NCI-H2171 (cell line): ENCODE data around the gene NOM1.

Experiments used
- DNase-seq: peaks from one replicate; lab custom pipeline; 2025; lab: John Stamatoyannopoulos, UW

NOM1 gene

DNA sequence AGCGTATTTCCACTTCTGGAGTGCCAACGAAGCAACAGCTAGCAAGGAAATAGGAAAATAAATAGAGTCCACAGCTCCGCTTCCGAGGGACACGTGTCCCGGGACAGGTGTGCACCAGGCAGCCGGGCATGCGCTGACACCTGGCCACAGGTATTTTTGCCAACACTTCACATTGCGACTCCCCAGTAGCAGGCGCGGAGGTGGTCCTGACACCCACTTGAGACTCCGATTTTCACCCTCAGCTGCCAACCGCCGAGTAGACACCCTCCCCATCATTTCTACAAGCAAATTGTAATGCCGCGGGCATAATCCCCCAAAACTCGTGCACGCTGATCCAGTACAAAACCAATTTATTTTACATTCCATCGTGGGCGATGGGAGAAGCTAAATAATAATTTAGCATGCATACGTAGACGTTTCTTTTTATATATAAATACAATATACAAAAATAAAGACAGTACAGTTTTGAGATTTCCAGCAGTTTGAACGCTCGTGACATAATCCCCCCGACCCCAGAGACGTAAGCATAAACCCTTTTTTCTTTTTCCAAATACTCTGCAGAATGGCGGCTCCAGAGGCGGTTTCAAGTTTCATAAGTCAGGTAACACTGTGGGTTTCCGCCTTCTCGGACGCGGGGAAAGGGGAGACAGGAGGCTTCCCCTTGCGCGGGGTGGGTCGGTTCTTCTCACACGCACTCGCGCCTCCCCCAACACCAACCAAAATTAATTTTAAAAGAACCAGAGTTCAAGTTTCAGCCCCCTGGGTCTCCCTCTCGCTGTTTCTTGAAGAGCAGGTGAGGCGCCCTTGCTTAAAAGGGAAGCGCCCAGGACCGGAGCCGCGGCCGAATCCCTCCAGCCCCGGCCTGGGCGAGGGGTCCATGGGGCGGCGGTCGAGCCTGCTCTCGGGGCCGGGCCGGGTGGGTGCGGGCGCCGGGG, 55.3 kb downstream of the NOM1 start:
- DNase-seq = no peak

DNA sequence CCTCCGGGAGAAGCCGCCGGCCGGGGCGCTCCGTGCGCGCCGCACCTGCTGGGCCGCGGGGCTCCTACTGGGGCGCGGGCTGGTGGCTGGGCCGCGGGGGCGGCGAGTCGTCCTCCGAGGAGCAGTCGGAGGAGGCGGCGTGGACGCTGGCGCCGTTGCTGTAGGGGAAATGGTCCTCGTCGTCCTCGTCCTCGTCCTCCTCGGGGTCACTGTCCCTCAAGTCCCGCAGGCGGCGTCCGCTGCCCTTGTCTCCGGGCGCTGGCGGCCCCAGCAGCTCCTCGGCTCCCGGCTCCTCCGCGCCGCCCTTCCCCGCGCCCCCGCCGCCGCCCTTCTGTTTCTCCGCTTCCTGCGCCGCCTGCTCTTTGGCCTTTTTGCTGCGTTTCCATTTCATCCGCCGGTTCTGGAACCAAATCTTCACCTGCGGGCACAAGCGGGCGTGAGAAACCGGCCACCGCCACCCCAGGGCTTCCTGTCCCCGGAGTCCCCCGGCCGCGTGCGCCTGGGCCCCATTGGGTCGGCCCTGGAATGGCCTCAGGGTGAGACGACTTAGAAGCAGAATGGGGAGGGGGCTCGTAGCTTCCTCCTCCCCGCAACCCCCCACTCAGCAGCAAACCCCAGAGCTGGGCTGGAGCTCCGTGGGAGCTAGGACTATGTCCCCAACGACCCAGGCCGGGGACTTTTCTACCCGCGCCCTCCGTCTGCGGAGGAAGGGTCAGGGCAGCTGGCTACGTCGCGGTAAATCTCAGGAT, 56.1 kb downstream of the NOM1 start:
- no peak for DNase-seq

DNA sequence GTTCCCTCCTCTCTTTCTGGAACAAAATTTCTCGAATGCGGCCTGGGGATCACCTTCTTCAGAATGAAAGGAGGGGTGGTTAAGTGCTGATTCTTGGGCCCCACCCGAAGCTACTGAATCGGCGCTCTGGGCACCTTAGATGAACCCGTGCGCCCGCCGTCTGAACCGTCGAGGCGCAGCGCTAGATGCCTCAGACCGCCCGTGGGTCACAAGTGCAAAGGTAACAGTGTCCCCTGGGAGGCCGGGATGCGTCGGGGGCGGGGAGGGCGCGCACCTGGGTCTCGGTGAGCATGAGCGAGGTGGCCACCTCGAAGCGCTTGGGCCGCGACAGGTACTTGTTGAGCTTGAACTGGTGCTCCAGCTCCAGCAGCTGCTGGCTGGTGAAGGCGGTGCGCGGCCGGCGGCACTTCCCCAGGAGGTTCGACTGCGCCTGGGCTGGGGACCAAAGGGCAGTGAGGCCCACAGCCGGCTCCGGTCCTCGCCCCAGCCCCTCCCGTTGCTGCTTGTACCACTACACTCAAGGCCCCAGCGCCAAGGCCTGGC, 56.8 kb downstream of the NOM1 start:
- DNase-seq = no peak

DNA sequence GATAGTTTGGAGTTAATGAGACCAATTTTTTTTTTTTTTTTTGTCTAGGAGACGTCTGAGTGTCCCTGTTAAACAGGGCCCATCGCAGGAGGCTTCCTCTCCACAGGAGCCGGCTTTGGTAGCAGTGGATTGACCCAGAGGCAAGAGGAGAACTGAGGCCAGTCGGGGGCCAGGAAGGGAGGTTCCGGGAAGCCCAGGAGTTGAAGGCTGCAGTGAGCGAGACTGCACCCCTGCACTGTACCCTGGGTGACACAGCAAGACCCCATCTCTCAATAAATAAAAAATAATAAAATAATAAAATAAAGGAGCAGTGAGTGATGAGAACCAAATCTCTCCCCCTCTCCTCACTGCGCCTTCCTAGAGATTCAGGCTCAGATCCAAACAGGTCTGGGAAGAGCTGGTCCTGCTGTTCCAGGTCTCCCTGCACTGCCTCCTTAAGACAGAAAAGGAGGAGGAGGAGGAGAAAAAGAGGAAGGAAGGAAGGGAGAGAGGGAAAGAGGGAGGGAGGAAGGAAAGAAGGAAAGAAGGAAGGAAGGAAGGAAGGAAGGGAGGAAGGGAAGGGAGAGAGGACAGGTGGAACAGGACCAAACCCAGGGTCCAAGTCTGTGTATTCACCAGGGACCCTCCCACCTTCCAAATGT, 57.4 kb downstream of the NOM1 start:
- DNase-seq = no peak

DNA sequence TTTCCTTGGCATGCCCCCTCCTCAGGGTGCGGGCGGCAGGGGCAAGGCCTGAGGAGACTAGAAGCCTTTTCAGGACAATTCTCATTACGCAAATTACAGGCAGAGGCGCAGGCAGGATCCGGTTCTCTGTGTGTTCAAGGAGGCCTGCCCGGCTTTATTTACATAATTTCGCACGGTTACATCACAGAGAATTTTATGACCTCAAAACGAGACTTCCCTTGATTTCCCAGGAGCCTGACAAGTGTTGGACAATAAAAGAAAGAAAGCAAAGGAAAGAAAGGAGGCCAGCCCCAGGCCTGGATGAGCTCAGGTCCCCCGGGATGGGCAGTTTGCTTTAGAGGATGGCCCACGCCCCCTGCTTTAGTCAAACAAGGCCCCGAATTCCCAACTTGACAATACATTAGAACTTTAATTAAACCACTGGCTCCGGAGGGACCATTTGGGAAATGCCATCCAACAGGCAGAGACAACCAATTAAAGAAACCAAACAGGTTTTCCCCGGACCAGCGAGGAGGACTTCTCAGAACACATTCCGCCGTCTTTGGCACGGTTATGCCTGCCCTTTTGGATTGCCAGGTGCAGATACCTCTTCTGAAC, 58.1 kb downstream of the NOM1 start:
- no peak for DNase-seq

DNA sequence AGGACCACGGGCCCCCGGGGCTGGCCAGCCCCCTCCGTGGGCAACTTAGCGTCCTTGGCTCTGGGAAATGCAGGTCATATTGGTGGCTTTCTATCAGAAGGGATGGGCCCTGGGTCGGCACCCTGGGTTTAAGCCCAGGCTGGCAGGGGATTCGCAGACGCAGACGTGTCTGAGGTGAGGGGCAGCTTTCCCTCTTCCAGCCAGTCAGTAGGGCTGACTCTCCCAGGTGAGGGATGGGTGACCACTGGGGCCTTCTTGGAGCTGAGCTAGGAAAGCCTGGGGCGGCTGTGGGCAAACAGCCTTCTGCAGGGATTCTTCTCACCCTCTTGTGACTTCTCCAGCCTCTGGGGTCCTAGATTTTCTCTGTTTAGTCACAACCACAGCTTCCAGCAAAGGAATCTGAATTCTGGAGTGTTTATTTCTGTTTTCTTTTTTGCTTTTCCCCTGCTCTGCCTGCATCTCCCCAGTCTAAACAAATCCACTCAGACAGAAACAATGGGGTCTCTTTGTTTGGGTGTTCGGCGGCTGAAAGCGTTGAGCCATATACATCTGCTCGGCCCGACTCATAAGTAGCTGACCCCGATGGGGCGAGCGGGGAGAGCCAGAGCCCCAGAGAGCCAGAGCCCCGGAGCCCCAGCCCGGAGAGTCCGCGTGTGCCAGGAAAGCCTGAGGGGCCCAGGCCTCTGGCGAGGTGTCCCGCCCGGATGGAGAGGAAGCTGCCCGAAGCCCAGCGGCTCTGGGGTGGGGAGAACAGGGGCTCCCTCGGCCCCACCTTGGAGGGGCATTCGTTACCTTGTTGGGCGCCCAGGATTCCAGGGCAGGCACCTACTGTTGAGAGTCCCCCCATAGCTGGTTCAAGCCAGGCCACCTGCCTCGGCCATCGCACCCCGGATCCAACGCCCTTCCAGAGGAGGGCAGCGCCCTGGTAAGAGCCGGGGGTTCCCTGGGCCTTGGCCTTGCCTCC, 59.0 kb downstream of the NOM1 start:
- no peak for DNase-seq

DNA sequence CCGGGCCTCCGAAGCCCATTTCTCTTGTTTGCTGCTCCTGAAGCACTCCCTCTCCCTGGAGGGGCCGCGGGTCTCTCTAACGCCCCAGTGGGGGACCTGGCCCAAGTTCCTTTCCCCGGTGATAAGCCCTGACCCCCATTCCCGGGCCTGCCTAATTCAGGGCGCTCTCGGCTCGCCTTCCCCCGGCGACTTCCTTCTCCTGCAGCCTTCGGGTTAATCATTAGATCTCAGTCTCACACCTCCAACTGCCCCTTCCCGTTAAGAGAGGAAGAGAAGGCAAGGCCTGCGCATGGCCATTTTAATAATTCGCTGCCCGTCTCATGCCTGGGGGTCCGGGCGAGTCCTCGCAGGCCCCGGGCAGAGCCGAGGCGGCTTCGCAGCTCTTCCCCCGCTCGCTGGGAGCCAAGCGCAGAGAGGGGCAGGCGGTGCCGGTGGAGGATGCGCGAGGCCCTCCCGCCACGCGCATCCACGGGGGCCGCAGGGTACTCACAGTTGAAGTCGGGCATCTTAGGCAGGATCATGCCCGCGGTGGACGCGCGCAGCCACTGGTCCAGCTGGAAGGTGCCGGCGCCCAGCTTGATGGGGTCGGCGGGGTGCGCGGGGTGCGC, 59.8 kb downstream of the NOM1 start:
- no peak for DNase-seq

DNA sequence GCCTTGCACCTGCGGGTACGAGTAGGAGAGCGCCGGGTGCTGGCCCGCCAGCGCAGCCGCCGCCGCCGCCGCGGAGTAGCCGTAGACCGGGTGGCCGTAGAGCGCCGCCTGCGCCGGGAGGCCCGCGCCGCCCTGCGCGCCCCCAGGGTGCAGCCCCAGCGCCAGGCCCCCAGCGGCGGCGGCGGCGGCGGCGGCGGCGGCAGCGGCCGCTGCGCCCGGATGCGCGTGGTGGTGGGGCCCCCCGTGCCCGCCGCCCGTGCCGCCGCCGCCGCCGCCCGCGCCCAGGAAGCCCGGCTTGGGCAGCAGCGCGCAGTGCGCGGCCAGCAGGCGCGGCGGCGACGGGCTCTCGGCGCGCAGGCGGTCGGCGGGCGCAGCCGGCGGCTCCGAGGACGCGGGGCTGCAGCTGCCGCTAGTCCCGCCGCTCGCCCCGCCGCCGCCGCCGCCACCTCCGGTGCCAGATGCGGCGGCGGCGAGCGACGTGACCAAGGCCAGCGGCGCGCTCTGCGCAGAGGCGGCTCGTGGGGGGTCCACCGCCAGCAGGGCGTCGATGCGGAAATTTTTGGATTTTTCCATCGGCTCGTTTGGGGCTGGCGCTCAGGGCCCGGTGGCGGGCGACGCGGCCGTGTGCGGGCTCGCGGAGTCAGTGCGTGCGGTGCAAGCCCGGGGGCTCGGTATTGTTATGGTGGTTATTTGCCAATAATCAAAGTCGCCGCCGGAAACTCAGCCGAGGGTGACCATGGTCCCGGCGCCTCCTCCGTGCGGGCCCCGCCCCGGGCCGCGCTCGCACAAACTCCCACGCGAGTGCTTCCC, 60.5 kb downstream of the NOM1 start:
- DNase-seq = no peak

DNA sequence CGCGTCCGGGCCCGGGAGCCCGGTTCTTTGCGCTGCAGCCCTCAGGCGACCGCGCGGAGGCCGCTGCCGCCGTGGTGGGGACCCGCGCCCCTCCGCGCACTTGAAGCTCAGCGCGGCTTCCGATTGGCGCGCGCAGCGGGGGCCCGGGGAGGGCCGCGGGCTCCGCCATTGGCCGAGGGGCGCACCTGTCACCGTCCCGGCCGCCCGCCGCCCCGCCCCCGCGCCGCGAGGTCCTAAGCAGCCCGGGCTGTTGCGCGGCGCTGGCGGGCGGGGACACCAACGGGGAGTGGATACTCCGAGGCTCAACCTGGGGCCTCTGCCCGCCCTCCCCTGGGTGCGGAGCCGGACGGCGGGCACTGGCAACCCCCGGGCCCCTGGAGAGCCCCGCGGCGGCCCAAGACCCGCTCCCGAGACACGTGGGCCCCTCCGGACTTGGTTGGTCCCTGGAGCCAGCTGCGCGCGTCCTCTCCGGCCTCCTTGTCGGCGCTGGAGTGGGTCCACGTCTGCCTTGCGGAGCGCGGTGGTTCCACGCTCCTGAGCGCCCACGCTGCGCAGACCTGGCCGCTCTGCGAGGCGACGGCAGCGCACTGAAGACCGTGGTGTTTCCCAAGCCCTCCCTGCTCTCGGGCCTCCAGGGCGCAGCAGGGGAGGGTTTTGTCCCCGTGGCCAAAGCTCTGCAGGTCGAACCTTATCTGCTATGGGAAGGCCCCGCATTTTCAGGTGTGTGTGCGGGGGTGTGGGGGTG, 61.2 kb downstream of the NOM1 start, which contains the start of gene MNX1:
TSS of gene MNX1 (minus strand) at position 76 of the 745 bp plus-strand sequence. CDS start 313 bp downstream, outside the sequence.
- DNase-seq = peak; percentile 90

DNA sequence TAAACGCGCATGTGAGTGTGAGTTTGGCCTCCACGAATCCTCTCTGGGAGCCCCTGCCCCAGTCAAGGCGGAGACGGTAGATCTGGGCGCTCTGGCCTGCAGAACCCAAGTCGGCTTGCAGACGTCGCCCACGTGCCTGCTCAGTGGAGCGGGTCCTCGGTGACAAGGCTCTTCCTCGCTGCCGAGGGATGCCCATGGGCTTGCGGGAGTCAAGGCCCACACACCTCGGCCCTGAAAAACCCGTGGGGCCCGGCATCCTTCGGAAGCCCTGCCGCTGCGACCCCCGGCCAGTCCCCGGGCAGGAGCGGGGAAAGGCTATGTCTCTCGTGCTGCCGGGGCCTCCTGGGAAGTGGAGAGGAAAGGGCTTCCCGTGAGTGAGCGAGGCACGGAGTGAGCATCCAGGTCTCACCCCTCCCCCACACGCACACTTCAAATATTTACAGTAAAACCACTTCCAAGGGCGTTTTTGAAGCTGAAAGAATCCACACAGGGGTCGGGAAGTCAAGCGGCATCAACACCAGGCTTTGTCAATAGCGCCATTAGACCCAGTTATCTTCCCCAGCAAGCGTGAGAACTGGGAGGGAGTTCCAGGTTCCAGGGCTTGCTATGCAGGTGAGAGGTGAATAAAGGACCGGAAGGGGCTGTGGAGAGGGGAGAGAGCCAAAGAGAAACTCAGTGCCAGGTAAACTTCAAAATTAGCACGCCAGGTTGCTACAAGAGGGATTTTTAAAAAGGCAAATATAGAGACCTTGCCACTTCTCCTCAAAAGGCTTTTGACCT, 62.0 kb downstream of the NOM1 start:
- DNase-seq = peak; percentile 23

DNA sequence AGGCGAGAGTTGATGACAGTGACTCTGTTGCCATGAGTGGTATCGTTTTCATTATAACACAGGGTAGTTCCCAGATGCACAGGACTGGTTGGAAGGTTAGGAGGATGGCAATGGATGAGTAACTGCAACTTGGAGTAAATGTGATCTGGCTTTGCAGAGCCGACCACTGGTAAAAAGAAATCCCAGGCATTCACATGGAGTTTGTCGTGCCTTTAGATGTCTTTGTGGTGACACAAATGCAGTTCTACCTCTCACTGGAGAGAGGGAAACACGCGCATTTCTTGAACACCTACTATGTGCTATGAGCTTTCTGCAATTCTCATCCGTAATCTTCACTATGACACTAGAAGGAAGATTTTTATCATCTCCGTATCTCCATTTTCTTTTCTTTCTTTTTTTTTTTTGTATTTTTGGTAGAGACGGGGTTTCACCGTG, 62.6 kb downstream of the NOM1 start:
- DNase-seq = no peak

DNA sequence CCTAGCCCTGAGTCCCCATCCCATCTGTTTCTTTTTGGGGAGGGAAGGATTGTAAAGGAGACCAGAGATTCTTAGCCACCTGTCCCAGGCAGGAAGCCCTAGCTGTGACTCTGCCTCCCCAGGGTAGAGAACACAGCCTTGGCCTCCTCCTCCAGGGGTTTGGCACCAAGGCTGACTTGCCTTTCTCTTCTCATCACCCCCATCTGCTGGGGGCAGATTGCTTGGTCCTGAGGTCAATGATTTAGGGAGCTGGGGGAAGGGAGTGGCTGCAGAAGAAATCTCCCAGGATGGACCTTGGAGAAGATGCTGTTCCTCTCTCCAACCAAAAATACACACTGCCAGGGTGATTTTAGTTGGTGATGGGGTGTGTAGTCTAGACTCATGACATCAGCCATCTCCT, 63.6 kb downstream of the NOM1 start:
- no peak for DNase-seq

DNA sequence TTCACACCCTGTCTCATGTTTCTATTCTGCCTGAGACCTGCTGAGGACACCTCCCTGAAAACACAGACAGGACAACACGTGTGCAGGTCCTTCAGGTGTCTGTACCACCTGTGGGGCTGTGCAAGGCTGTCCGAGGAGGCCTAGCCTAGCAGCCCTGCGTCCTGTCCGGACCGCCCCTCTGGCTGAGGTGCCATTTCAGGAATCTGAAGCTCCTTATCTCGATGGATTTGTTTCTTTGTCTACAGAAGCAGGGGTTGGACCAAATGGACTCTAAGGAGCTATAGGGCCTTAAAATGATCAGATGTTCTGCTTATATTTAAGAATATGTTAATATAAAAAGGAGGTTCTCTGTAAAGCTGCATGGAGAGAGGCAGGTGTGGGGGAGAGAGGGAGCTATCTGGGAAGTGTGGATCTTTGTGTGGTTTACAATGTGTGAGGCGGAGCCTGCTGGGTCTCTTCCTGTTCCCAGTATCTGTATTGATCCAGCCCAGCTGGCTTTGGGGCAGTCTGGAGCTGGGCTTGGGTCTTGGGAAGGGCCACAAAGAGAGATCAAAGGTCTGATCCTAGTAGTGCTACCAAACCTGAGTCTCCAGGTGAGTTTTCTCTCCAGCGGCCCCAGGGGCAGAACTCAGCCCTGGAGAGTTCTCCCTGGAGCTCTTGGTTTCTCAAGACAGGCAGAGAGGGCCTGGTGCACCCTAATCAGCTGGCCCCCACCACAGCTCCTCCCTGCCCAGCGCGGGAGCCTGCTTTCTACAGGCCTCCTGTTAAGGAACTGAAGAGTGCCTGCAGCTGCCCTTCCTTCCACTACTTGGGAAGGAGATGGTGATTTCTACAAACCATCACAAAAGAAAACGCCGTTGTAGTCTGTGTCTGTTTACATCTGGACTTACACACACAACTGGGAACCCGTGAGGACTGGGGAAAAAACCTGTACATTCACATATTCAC, 64.4 kb downstream of the NOM1 start:
- DNase-seq = no peak

DNA sequence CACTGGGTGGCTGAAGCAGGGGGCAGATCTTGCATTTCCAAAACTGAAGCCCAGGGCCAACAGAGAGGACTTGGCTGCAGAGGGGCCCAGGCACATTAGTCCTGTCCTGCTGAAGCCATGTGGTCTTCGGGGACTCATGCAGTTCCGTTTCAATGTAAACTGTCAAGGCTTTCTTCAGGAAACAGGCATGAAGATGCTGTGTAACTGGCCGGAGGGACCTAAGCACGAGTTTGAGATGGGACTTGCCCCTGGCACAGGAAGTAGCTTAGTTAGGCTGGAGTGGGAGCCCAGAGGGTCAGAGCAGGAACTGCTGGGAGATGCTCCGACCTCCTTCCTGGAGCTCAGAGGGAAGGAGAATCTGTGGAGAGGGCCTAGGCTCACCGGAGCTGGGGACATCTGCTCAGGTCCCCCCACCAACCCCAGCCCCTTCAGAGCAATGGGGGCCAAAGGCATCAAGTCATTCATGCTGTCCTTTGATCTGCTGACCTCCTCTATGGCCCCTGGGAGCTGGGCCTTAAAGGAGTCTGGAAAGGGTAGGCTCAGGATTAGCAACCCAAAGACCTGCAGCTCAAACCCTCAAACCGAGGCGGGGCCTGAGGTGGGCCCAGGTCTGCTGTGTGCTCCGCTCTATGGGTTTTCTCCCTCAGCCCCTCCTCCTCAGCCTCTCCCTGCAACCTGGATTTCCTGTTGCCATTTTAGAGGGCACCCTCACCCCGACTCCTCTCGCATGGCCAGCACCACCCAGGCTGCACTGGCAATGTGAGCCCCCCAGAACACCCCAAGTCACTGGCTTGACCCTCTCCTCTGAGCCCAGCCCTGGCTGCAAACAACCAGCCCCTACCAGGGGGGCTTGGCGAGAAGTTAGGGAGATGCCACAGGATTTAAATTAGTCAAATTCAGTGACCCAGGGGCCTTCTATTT, 65.4 kb downstream of the NOM1 start:
- DNase-seq = no peak

DNA sequence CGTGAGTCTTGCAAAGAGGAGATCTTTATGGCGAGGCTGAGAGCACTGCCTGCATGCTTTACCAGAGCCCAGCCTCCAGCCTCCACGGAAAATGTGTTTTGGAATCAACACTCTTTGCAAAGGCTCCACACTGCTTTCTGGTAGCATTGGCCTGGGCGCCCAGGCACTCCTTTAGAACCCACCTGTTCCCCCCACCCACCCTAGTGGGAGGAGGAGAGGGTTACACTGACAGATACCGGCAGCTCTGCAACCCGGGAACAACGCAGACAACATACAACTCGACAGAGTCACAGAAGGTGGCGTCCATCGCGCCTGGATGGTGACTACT, 66.5 kb downstream of the NOM1 start:
- DNase-seq = no peak
